Upper lobe of right lung (tissue), 1 donor: ENCODE data around the gene RANBP9. TPM values are rescaled to one million over a fixed set of nuclear protein-coding genes. Genes with fewer than 3 reads are reported as not detected.

Source experiments
- ATAC-seq: fragments of 200-7000 bp; cut with Tn5 transposase; one replicate; pipeline ENCODE4 v1.9.1; 2020; ENCODE audit warnings: mild to moderate bottlenecking, moderate library complexity
- DNase-seq: peaks from one replicate; pipeline ENCODE4 v3.0.0-alpha.2; 2020
- H3K27ac ChIP-seq: fragments of 200-600 bp; one replicate; pipeline ENCODE4 v1.8.0; 2022
- H3K27me3 ChIP-seq: fragments of 200-600 bp; one replicate; pipeline ENCODE4 v1.8.0; 2022; ENCODE audit warnings: mild to moderate bottlenecking
- H3K36me3 ChIP-seq: fragments of 200-600 bp; one replicate; pipeline ENCODE4 v1.8.0; 2022
- H3K4me1 ChIP-seq: fragments of 200-600 bp; one replicate; pipeline ENCODE4 v1.8.0; 2022
- H3K4me3 ChIP-seq: fragments of 200-600 bp; one replicate; pipeline ENCODE4 v1.8.0; 2022; ENCODE audit warnings: mild to moderate bottlenecking
- H3K9me3 ChIP-seq: fragments of 200-600 bp; one replicate; pipeline ENCODE4 v1.8.0; 2022
- intact Hi-C: fragments of 100-400 bp; cut with DNase I; formaldehyde crosslinking; loops from one replicate; pipeline ENCODE4 v1.11.0; 2022
- total RNA-seq: library from RNA; stranded (reverse); fragmentation: NEBNext Ultra II Directional; extraction: Animal tissue kit (Norgen Biotek cat#: 25700); gene quantifications from one replicate; pipeline ENCODE4 v1.2.1, GENCODE V29; 2021
- TF ChIP-seq, protein P1 (sequence below): fragments of 200-600 bp; IDR thresholded peaks from one replicate; pipeline ENCODE4 v1.8.0; 2022; ENCODE audit warnings: antibody characterized with exemption
- donor health status: DM: no; HTN: yes; CAD: no; lungs with severe emphysema.

Gene RANBP9
- total RNA-seq, 1 donor from 2014 or later = 38.5 TPM

- intact Hi-C loops = no loop called here
- H3K4me3 ChIP-seq = peak overlapping the region; percentile 82
- no peaks in the 10 kb centered on the region for H3K27me3 ChIP-seq
- TF ChIP-seq, protein P1, sequence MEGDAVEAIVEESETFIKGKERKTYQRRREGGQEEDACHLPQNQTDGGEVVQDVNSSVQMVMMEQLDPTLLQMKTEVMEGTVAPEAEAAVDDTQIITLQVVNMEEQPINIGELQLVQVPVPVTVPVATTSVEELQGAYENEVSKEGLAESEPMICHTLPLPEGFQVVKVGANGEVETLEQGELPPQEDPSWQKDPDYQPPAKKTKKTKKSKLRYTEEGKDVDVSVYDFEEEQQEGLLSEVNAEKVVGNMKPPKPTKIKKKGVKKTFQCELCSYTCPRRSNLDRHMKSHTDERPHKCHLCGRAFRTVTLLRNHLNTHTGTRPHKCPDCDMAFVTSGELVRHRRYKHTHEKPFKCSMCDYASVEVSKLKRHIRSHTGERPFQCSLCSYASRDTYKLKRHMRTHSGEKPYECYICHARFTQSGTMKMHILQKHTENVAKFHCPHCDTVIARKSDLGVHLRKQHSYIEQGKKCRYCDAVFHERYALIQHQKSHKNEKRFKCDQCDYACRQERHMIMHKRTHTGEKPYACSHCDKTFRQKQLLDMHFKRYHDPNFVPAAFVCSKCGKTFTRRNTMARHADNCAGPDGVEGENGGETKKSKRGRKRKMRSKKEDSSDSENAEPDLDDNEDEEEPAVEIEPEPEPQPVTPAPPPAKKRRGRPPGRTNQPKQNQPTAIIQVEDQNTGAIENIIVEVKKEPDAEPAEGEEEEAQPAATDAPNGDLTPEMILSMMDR = peak; percentile 87
- H3K27ac ChIP-seq = peak overlapping the region; percentile 93
- DNase-seq = no peak
- no peak for ATAC-seq
- H3K36me3 ChIP-seq = peaks cover 8% of the 10 kb centered on the region
- no peaks in the 10 kb centered on the region for H3K4me1 ChIP-seq
- no peaks in the 10 kb centered on the region for H3K9me3 ChIP-seq
These were observed 136.3 kb downstream of the RANBP9 start for GRCh38 chr6:13575377-13575775.

DNA sequence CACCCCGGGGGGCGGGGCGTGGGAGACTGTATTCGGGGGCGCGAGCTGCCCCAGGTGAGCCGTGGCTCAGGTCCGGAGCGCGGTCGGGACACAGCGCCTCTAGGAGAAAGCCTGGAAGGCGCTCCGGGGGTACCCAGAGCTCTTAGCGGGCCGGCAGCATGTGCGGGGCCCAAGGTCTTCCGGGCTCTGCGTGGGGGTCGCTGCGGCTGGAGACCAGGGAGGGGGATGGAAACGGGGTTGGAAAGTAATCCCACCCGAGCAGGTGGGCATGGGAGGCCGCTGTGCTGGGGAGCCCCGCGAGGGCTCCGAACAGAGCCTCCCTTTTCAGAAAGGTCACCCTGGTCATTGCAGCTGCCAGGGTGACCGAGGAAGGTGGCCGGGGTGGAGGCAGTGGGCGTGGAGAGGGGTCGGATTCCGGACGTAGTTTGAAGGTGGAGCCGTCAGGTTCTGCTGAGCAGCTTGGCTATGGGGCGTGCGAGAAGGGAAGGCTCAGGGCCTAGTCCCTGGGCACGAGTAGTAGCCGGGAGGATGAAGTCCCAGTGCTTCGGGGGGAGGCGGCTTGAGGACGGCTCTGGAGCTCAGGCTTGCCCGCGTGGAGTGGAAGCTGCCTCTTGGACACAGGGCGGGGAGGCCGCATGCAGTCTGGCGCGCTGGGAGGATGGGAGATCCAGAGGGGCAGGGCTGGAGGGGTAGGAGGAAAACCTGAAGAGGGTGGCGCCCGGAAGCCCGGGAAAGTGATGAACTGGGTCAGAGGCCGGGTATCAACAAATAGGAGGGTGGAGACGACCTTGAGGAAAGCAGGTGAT lies 136.9 kb downstream of the RANBP9 start, which contains the start of gene SIRT5:
TSS of gene SIRT5 (plus strand) at position 31 of the 806 bp plus-strand sequence. CDS start 9,510 bp downstream, outside the sequence.
- no peaks in the 10 kb centered on the region for H3K4me1 ChIP-seq
- ATAC-seq (peak; percentile 81), DNase-seq (peak; percentile 90)
- H3K9me3 ChIP-seq = no peaks in the 10 kb centered on the region
- H3K27me3 ChIP-seq = no peaks in the 10 kb centered on the region
- H3K27ac ChIP-seq = peak within 1 kb of the TSS; percentile 93
- TF ChIP-seq, protein P1 = no peak
- intact Hi-C loops = no loop called here
- peaks cover 2% of the 10 kb centered on the region for H3K36me3 ChIP-seq
- H3K4me3 ChIP-seq = peak within 1 kb of the TSS; percentile 82

DNA sequence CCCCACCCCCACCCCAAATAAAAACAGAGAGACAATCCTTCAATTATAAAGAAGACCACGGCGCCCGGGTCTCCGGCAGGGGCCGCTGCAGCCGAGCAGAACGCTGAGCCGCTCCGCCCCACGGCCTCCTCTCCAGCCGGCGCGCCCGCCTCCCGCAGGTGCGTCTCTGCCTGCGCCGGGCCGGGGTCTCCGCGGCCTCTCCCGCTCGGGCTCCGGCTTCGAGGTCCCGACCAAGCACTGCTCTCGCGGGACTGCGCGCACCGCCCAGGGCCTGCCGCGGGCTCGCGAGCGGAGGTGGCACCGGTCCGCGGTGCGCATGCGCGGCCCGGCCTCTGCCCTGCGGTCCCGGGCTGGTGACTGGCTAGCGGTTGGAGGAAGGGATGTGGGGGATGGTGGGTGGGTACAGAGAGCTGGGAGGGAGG lies 137.5 kb downstream of the RANBP9 start:
- H3K27me3 ChIP-seq = no peaks in the 10 kb centered on the region
- intact Hi-C loops = no loop called here
- peak overlapping the region; percentile 82 for H3K4me3 ChIP-seq
- ATAC-seq (peak; percentile 95), DNase-seq (peak; percentile 97)
- no peaks in the 10 kb centered on the region for H3K4me1 ChIP-seq
- TF ChIP-seq, protein P1 = peak; percentile 47
- peak overlapping the region; percentile 93 for H3K27ac ChIP-seq
- no peaks in the 10 kb centered on the region for H3K9me3 ChIP-seq
- H3K36me3 ChIP-seq = no peaks in the 10 kb centered on the region

DNA sequence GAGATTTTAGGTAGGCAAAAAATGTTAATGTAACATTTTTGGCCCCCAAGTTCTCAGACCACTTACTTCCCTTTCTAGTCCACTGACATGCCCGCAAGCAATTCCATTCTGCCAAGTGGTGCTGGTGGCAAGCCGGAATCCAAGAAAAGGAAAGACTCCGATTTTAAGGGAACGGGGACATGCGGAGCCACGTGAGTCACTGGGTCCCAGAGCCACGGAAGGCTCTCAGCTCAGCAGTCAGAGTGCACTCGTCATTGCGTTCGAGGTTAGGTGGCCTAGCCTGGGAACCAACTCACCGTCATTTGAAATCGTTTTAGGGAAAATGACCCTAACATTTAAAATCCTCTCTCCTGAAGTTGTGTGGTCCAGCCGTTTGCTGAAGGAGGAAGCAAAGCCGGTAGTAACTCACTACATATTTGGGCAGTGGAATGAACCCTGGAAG lies 137.9 kb downstream of the RANBP9 start:
- Histone ChIP-seq H3K27me3 (no peaks in the 10 kb centered on the region), H3K9me3 (no peaks in the 10 kb centered on the region), H3K4me3 (peak overlapping the region; percentile 82), H3K4me1 (no peaks in the 10 kb centered on the region), H3K36me3 (no peaks in the 10 kb centered on the region), H3K27ac (peak overlapping the region; percentile 93)
- ATAC-seq (no peak), DNase-seq (peak; percentile 70)
- intact Hi-C loops = no loop called here
- TF ChIP-seq, protein P1 = no peak

DNA sequence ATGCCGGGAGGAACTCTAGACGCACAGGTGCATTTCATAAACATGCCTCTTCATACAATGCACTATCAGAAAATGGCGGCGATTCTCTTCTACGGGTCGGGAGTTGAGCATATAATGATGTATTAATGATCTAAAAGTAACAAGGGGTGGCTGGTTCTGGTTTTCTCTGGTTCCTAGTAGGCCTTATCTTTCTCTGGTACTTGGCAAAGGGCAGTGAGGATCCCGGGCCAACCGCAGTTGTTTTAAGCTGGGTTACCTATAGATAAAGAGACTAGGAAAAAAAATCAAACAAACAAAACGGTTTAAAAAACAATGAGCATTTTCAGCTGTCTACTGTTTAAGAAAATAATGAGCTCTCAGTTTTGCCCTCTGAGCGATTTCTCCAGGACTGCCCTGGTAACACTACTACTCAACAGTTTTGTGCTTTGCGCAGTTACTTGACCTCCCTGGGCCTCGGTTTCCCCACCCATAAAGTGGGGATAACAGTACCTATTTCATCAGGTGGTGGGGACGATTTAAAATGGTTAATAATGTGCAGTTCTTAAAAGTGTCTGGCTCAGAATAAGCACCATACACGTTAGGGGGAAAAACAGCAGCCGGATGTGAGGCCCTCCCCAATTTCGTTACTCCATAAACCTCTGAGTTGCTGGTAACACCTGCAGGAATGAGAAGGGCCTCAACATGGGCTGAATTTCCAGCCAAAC lies 138.5 kb downstream of the RANBP9 start:
- intact Hi-C loops = no loop called here
- Histone ChIP-seq H3K27me3 (no peaks in the 10 kb centered on the region), H3K36me3 (no peaks in the 10 kb centered on the region), H3K27ac (no peak overlapping the region), H3K4me1 (no peaks in the 10 kb centered on the region), H3K4me3 (peak overlapping the region; percentile 82), H3K9me3 (no peaks in the 10 kb centered on the region)
- TF ChIP-seq, protein P1 = no peak
- DNase-seq = no peak
- ATAC-seq = no peak
